Ureter (tissue), 1 donor: ENCODE data around the gene SYAP1. TPM values are rescaled to one million over a fixed set of nuclear protein-coding genes. Genes with fewer than 3 reads are reported as not detected.
A peak's percentile ranks its signal among the peaks of the same experiment; 100 is the strongest.
"Not testable (repeated sequence)": the region's sequence is repeated elsewhere in the genome, so short reads cannot be mapped to it uniquely, and the experiment has no call there.

Source experiments
- DNase-seq: peaks from one replicate; pipeline ENCODE4 v3.0.0-alpha.2; 2020; ENCODE audit warnings: low spot score
- total RNA-seq: library from RNA; stranded (reverse); gene quantifications from one replicate; pipeline ENCODE4 v1.2.4, GENCODE V29; 2023
- donor health status: DM: yes; HTN: yes; CAD: no.

Gene SYAP1
- total RNA-seq, 1 donor from 2014 or later, result 27.3 TPM

GRCh38 chrX:16778993-16779392 is 59.6 kb downstream of the SYAP1 start:
- no peak for DNase-seq

- DNase-seq, result not testable (repeated sequence)
Measured at GRCh38 chrX:16779815-16780214, 60.4 kb downstream of the SYAP1 start.

- DNase-seq, result no peak
Measured at GRCh38 chrX:16783452-16783851, 64.0 kb downstream of the SYAP1 start.

GRCh38 chrX:16784440-16784839 is 65.0 kb downstream of the SYAP1 start:
- DNase-seq, result not testable (repeated sequence)

DNA sequence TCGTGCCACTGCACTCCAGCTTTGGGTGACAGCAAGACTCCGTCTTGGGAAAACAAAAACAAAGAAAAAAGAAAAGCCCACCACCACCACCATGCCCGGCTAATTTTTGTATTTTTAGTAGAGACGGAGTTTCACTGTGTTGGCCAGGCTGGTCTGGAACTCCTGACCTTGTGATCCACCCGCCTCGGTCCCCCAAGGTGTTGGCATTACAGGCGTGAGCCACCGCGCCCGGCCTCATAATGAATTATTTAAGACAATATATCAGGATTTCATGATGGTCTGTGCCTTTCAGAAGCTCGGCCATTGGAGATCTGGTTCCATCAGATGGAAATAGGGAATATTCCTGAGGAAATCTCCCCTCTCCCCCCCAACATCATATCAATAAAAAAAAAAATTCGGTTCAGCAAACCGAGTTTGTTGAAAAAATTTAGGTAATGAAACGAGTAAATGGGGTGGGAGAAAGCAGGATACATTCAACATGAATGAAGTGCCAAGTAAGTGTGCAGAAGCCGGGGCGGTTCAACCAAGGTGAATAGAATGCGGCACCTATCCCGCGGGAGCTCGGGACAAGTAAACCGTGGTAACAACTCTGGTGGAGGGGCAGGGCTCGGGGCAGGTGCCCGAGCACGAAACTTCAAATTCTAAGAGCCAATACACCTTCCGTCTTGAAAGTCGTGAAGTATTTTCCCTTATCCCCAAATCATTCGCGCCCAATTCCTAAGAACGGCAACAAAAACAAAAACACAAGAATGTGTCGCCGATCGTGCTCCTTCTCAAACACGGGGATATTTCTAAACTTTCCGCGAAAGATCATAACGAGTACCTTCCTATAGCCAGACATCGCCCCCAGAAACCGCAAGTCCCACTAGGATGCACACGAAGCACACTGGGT is 66.1 kb downstream of the SYAP1 start:
- no peak for DNase-seq

- DNase-seq, result peak; percentile 99
Measured at GRCh38 chrX:16786139-16786790, 66.9 kb downstream of the SYAP1 start, which contains the start of gene TXLNG. Gene TXLNG (plus strand): TSS chrX:16786466. CDS start chrX:16786488, 22 bp downstream.

DNA sequence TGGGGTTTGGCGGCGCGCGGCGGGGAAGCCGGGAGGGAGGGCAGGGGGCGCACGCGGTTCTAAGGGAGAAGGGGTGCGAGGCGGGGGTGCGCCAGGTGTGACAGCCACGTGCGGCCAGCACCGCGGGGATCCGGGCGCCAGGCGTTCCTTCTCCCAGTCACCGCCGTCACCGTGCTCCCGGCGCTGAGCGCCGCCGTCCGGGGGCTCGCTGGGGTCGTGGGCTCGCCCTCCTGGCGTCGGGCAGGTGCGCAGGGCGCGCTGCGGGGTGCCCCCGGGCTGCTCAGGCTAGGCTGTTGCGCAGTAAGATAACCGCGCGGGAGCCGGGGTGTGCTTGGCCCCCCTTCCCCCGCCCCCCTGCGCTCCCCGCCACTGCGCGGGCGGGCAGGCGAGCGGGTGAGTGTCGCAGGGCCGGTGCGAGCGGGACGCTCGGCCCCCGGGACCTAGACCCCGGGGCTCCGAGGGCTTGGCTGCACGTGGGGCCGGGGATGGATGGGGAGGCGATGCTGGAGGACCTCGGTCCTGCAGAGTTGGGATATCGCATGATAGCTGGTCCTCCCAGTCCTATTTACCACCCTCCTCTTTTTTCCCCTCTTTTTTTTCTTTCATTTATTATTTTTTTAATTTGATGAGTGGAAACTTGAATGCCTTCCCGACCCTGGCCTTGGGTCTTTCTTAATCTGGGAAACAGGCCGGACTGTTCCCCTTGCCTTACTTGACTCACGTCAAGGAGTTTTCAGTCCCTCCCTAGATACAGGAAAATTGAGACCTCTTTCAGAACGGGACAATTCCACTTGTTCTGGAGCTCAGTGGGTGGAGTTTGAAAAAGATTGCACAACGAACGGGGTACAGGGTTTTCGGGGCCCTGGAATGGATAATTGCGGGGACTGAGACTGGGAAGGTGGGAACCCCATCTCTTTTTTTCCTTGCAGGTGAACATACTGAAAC is 67.7 kb downstream of the SYAP1 start:
- no peak for DNase-seq

DNA sequence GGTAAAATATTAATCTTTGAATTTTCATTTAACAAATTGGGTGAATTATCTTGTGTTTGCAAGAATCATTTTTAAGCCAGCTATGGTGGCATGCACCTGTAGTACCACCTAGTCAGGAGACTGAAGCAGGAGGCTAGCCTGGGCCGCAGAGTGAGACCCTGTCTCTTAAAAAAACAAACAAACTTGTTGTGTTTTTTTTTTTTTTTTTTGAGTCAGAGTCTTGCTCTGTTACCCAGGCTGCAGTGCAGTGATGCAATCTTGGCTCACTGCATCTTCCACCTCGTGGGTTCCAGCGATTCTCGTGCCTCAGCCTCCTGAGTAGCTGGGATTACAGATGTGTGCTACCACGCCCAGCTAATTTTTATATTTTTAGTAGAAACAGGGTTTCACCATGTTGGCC is 69.1 kb downstream of the SYAP1 start:
- DNase-seq, result no peak

DNA sequence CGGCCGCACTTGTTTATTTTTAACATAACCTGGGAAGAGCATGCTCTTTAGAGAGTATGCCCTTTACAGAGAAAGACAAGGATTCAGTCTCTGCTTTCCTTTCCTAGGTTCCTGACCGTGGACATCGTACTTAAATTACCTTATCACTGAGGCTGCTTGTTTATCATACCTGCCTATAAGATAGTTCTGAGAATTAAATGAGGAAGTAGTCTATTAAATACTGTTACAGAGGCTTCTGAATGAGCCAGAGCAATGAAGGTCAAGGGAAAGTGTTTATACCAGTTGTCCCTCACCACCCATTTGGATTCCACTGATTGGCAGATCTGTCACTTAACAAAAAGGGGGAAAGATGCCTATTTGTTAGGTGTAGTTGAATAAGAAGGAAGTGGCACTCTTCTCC is 76.9 kb downstream of the SYAP1 start:
- DNase-seq, result no peak

- DNase-seq, result no peak
Measured at GRCh38 chrX:16797358-16797757, 77.9 kb downstream of the SYAP1 start.

- no peak for DNase-seq
Measured at GRCh38 chrX:16797841-16798240, 78.4 kb downstream of the SYAP1 start.

DNA sequence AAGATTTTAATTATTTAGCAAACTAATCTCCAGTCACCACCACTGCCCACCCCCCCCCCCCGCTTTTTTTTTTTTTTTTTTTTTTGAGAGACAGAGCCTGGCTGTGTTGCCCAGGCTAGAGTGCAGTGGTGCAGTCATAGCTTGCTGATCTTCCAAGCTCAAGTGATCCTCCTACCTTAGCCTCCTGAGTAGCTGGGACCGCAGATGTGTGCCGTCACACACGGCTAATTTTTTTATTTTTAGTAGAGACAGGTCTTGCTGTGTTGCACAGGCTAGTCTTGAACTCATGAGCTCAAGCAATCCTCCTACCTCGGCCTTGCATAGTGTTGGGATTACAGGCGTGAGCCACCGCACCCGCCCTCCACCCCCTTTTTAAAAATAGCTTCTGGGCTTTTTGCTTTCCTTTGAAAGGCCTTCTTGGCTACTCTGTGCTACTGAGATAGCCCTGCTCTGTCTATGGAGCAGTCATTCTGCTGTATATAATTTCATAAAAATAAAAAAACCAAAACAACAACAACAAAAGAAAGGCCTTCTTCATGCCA is 85.6 kb downstream of the SYAP1 start:
- no peak for DNase-seq

GRCh38 chrX:16807548-16807947 is 88.1 kb downstream of the SYAP1 start:
- no peak for DNase-seq

DNA sequence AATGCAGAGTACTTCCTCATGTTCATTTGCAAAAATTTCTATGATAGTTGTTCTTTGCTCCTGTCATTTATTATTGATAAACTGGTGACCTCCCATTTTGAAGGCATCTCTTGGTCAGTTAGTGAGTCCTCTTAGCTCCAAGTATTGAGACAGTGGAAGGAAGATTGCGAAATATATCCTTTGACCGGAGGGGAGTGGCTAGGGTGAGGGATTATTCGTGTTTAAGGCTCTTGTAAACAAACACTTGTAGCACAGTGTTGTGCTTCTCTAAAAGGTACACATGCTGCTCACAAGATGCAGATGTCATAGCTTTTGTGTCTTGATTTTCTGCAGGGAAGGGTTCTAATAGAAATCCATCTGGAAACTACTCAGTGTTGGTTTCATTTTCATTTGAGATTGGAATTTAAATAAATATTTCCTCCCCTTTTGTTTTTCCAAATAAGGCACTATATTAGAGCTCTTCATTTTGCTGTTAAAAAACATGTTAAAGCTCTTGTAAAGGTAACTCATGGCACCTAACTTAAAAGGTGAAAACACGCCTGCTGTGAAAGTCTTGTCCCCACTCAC is 88.6 kb downstream of the SYAP1 start:
- DNase-seq, result no peak

GRCh38 chrX:16814597-16814996 is 95.2 kb downstream of the SYAP1 start:
- no peak for DNase-seq

Other genes starting within 250 kb of the SYAP1 start
- not detected for gene S100G, start 69.5 kb upstream of the SYAP1 start, total RNA-seq
- 17.4 TPM for gene CTPS2, start 6.9 kb upstream of the SYAP1 start, total RNA-seq
- gene TXLNG, start 66.9 kb downstream of the SYAP1 start, total RNA-seq, result 16.8 TPM
- gene RBBP7, start 150.8 kb downstream of the SYAP1 start, total RNA-seq, result 133 TPM
- gene REPS2, start 227.0 kb downstream of the SYAP1 start, total RNA-seq, result 24.3 TPM